ENCODE data around the gene BPIFB4.

The BPIFB4 gene

GRCh38 chr20:33160681-33161080 lies 81.2 kb downstream of the BPIFB4 start:
- H3K4me2 ChIP-seq (ENCODE audit: low read depth, low read length): no peak overlapping the region
- no peaks in the 10 kb centered on the region for H4K20me1 ChIP-seq (ENCODE audit: insufficient read depth, low read length)
- H3K4me1 ChIP-seq (ENCODE audit: low read length): no peaks in the 10 kb centered on the region
- no peak overlapping the region for H2AFZ ChIP-seq (ENCODE audit: low read length)
- no peaks in the 10 kb centered on the region for H3K9me3 ChIP-seq (replicated peaks; ENCODE audit: insufficient read depth, low read length)
- peaks cover 62% of the 10 kb centered on the region for H3K27me3 ChIP-seq (replicated peaks; ENCODE audit: insufficient read depth, low read length)
- no peaks in the 10 kb centered on the region for H3K79me2 ChIP-seq (ENCODE audit: low read length)
- H3K4me3 ChIP-seq (ENCODE audit: low read length): no peak overlapping the region
- no peaks in the 10 kb centered on the region for H3K36me3 ChIP-seq (replicated peaks; ENCODE audit: insufficient read depth, low read length)
- no peak for DNase-seq
- H3K9me2 ChIP-seq (replicated peaks; ENCODE audit: insufficient read depth, low read length): no peaks in the 10 kb centered on the region
- H3K27ac ChIP-seq (ENCODE audit: low read length): no peak overlapping the region
- no peak for TF ChIP-seq EZH2 (optimal IDR thresholded peaks at IDR 0.05; ENCODE audit: low read depth, low read length)
- no peak for TF ChIP-seq EZH2phosphoT487 (IDR thresholded peaks at IDR 0.05; ENCODE audit: low read length)
- no peak for TF ChIP-seq CTCF (IDR thresholded peaks at IDR 0.05; ENCODE audit: low read length)
- H3F3A ChIP-seq (ENCODE audit: insufficient read depth, low read length): no peaks in the 10 kb centered on the region
- no peak overlapping the region for H3K9ac ChIP-seq (ENCODE audit: low read length)
